Astrocyte (in vitro differentiated cells and primary cell): ENCODE measurements around the gene ZSWIM3. TPM values are rescaled to one million over a fixed set of nuclear protein-coding genes. Genes with fewer than 3 reads are reported as not detected.

Source experiments
- DNase-seq: peaks from one replicate; pipeline ENCODE4 v3.0.0-alpha.2; 2010; ENCODE audit warnings: low read depth
- FAIRE-seq: peaks from 2 replicates; lab custom pipeline; 2011; peaks lifted over from hg19 to GRCh38; lab: Jason Lieb, UNC
- H2AFZ ChIP-seq: 2 replicates; pipeline ENCODE4 v1.6.0; 2012; ENCODE audit warnings: low read depth, low read length, inconsistent platforms
- H3K27ac ChIP-seq: 2 replicates; pipeline ENCODE4 v1.5.1; 2011; ENCODE audit warnings: low read depth, low read length, inconsistent platforms
- H3K27me3 ChIP-seq: 2 replicates; pipeline ENCODE4 v1.6.0; 2011; ENCODE audit warnings: low read length, inconsistent platforms; ENCODE audit not compliant: insufficient read depth
- H3K36me3 ChIP-seq: 2 replicates; pipeline ENCODE4 v1.5.1; 2011; ENCODE audit warnings: low read length, inconsistent platforms; ENCODE audit not compliant: insufficient read depth
- H3K4me1 ChIP-seq: 2 replicates; pipeline ENCODE4 v1.5.1; 2011; ENCODE audit warnings: low read length, inconsistent platforms; ENCODE audit not compliant: insufficient read depth
- H3K4me2 ChIP-seq: 2 replicates; pipeline ENCODE4 v1.6.0; 2012; ENCODE audit warnings: low read length, inconsistent platforms
- H3K4me3 ChIP-seq: 2 replicates; pipeline ENCODE4 v1.5.1; 2011; ENCODE audit warnings: low read depth, mild to moderate bottlenecking, low read length, inconsistent platforms; ENCODE audit not compliant: insufficient read depth
- H3K79me2 ChIP-seq: 2 replicates; pipeline ENCODE4 v1.6.0; 2012; ENCODE audit warnings: mild to moderate bottlenecking, low read length, inconsistent platforms; ENCODE audit not compliant: insufficient read depth
- H3K9ac ChIP-seq: 2 replicates; pipeline ENCODE4 v1.6.0; 2012; ENCODE audit warnings: mild to moderate bottlenecking, low read length, inconsistent platforms
- H3K9me3 ChIP-seq: 2 replicates; pipeline ENCODE4 v1.5.1; 2012; ENCODE audit warnings: low read depth, mild to moderate bottlenecking, low read length, inconsistent platforms; ENCODE audit not compliant: insufficient read depth
- H4K20me1 ChIP-seq: 2 replicates; pipeline ENCODE4 v1.6.0; 2012; ENCODE audit warnings: low read length, inconsistent platforms; ENCODE audit not compliant: insufficient read depth
- H3K27ac Mint-ChIP-seq: one replicate; pipeline ENCODE4 v1.8.0; 2021; ENCODE audit warnings: mild to moderate bottlenecking, mixed read lengths; ENCODE audit not compliant: unreplicated experiment
- H3K27me3 Mint-ChIP-seq: one replicate; pipeline ENCODE4 v1.8.0; 2021; ENCODE audit warnings: low read depth, mixed read lengths; ENCODE audit not compliant: unreplicated experiment
- H3K36me3 Mint-ChIP-seq: one replicate; pipeline ENCODE4 v1.8.0; 2021; ENCODE audit warnings: low read depth, mixed read lengths; ENCODE audit not compliant: unreplicated experiment
- H3K4me1 Mint-ChIP-seq: one replicate; pipeline ENCODE4 v1.8.0; 2021; ENCODE audit warnings: low read depth, mixed read lengths; ENCODE audit not compliant: unreplicated experiment
- H3K4me3 Mint-ChIP-seq: one replicate; pipeline ENCODE4 v1.8.0; 2021; ENCODE audit warnings: mild to moderate bottlenecking, moderate library complexity, mixed read lengths; ENCODE audit not compliant: unreplicated experiment
- H3K9me3 Mint-ChIP-seq: one replicate; pipeline ENCODE4 v1.8.0; 2021; ENCODE audit warnings: mild to moderate bottlenecking, mixed read lengths; ENCODE audit not compliant: unreplicated experiment
- EZH2 ChIP-seq: IDR thresholded peaks from 2 replicates; pipeline ENCODE4 v1.6.1; 2012; ENCODE audit warnings: mild to moderate bottlenecking, low read length, inconsistent platforms; ENCODE audit not compliant: insufficient read depth
- total RNA-seq: library from RNA; stranded (reverse); gene quantifications from 2 replicates; pipeline ENCODE4 v1.2.1, GENCODE V29; 2021
- TF ChIP-seq, protein P1 (sequence below): IDR thresholded peaks from 2 replicates; pipeline ENCODE4 v1.5.1; 2011; ENCODE audit warnings: low read depth, mild to moderate bottlenecking, inconsistent platforms, low read length, moderate library complexity; ENCODE audit not compliant: insufficient read depth

The ZSWIM3 gene
- total RNA-seq, 1 donor from 2014 or later: 4.7 TPM

DNA sequence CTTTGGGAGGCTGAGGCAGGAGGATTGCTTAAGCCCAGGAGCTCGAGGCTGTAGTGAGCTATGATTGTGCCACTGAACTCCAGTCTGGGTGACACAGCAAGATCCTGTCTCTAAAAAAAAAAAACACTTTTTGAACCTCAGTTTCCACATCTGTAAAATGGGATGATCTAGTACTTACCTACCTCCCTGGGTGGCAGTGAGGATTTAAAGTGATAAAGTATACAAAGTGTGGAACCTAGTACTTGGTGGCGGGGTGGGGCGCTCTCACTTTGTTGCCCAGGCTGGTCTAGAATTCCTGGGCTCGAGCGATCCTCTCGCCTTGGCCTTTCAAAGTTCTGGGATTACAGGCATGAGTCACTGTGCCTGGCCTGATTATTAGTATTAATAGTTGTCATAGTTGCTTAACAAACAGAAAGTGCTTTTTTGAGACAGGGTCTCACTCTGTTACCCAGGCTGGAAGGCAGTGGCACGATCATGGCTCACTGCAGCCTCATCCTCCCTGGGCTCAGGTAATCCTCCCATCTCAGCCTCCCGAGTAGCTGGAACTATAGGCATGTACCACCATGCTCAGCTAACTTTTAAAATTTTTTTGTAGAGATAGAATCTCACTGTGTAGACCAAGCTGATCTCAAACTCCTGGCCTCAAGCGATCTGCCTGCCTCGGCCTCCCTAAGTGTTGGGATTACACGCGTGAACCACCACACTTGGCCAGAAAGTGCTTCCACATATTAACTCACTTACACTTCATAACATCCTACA lies 61.5 kb downstream of the ZSWIM3 start:
- peaks cover 3% of the 10 kb centered on the region for H3K36me3 Mint-ChIP-seq
- H3K4me1 Mint-ChIP-seq: peaks cover 7% of the 10 kb centered on the region
- H3K27ac Mint-ChIP-seq: no peak overlapping the region
- no peaks in the 10 kb centered on the region for H3K9me3 Mint-ChIP-seq
- H3K9me3 ChIP-seq: no peaks in the 10 kb centered on the region
- no peaks in the 10 kb centered on the region for H4K20me1 ChIP-seq
- H3K27me3 ChIP-seq: no peaks in the 10 kb centered on the region
- peaks cover 2% of the 10 kb centered on the region for H3K27me3 Mint-ChIP-seq
- FAIRE-seq (no peak), DNase-seq (no peak)
- H3K36me3 ChIP-seq: no peaks in the 10 kb centered on the region
- no peak overlapping the region for H3K27ac ChIP-seq
- no peak overlapping the region for H2AFZ ChIP-seq
- no peak overlapping the region for H3K9ac ChIP-seq
- no peaks in the 10 kb centered on the region for H3K79me2 ChIP-seq
- no peak overlapping the region for H3K4me3 ChIP-seq
- H3K4me2 ChIP-seq: peak overlapping the region; percentile 70
- no peak overlapping the region for H3K4me3 Mint-ChIP-seq
- TF ChIP-seq, protein P1, sequence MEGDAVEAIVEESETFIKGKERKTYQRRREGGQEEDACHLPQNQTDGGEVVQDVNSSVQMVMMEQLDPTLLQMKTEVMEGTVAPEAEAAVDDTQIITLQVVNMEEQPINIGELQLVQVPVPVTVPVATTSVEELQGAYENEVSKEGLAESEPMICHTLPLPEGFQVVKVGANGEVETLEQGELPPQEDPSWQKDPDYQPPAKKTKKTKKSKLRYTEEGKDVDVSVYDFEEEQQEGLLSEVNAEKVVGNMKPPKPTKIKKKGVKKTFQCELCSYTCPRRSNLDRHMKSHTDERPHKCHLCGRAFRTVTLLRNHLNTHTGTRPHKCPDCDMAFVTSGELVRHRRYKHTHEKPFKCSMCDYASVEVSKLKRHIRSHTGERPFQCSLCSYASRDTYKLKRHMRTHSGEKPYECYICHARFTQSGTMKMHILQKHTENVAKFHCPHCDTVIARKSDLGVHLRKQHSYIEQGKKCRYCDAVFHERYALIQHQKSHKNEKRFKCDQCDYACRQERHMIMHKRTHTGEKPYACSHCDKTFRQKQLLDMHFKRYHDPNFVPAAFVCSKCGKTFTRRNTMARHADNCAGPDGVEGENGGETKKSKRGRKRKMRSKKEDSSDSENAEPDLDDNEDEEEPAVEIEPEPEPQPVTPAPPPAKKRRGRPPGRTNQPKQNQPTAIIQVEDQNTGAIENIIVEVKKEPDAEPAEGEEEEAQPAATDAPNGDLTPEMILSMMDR: no peak
- no peak for TF ChIP-seq EZH2
- H3K4me1 ChIP-seq: peaks cover 21% of the 10 kb centered on the region

DNA sequence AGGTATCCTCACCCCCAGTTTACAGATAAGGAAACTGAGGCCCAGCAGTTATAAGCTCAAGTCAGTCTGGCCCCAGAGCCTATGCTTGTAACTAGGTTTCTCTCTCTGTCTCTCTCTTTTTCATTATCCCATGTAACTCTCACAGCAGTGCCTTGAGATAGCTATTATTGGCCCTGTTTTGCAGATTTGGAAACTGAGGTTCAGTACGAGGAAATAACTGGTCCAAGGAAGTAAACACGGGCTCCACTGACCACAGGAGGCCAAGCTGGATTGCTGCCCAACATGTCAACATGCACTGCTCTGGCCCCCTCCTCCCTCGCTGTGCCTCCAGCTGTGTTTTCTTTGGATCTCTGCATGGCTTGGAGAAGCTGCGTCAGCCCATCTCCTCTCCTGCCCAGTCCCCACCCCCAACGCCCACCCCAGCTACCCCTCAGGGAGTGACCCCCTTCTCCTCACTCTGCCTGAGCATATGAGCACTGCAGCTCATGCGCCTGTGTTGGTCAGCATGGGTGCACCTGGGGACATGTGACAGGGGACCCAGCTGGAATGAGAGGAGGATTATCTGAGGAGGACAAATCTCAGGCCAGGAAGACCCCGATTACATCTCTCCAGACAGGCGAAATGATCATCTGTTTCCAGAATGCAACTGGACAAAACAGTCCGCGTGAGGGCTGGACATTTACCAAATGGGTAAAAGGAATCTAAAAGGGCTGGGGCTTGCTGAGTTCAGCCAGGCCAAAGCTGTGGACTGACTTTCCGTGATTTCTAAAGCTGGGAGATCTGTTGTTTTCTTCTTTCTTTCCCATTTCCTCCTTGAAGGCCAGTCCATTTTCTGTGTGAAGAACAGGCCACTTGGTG lies 62.4 kb downstream of the ZSWIM3 start:
- Mint-ChIP-seq H3K36me3 (peaks cover 3% of the 10 kb centered on the region), H3K4me1 (peaks cover 11% of the 10 kb centered on the region), H3K4me3 (no peak overlapping the region), H3K27me3 (peaks cover 2% of the 10 kb centered on the region), H3K27ac (peak overlapping the region; percentile 22), H3K9me3 (no peaks in the 10 kb centered on the region)
- peak overlapping the region; percentile 18 for H2AFZ ChIP-seq
- no peaks in the 10 kb centered on the region for H3K27me3 ChIP-seq
- no peak overlapping the region for H3K4me3 ChIP-seq
- H3K9me3 ChIP-seq: no peaks in the 10 kb centered on the region
- H3K27ac ChIP-seq: peak overlapping the region; percentile 48
- H3K4me1 ChIP-seq: peaks cover 21% of the 10 kb centered on the region
- H3K79me2 ChIP-seq: no peaks in the 10 kb centered on the region
- H3K4me2 ChIP-seq: peak overlapping the region; percentile 70
- no peaks in the 10 kb centered on the region for H3K36me3 ChIP-seq
- TF ChIP-seq, protein P1: no peak
- no peak for TF ChIP-seq EZH2
- H3K9ac ChIP-seq: peak overlapping the region; percentile 40
- H4K20me1 ChIP-seq: no peaks in the 10 kb centered on the region
- FAIRE-seq (no peak), DNase-seq (peak; percentile 79)
